Muscle layer of duodenum (tissue), 2 donors: Measurements from ENCODE around the gene ARL4C.

Experiments
- H3K27ac ChIP-seq: one replicate; pipeline ENCODE4 v1.7.0; 2013; ENCODE audit warnings: mild to moderate bottlenecking, low read length
- H3K27me3 ChIP-seq: one replicate; pipeline ENCODE4 v1.7.0; 2013; ENCODE audit warnings: low read depth, mild to moderate bottlenecking, control low read depth, low read length
- H3K36me3 ChIP-seq, 2 donors: one replicate each; pipeline ENCODE4 v1.7.0; 2013; ENCODE audit warnings: low read length in 2 of 2, control low read depth in 1 of 2, mild to moderate bottlenecking in 1 of 2; ENCODE audit not compliant: insufficient read depth in 2 of 2, control insufficient read depth in 1 of 2
- H3K4me1 ChIP-seq, 2 donors: one replicate each; pipeline ENCODE4 v1.7.0; 2013; ENCODE audit warnings: low read length in 2 of 2, mild to moderate bottlenecking in 2 of 2, control low read depth in 1 of 2, moderate library complexity in 1 of 2; ENCODE audit not compliant: insufficient read depth in 2 of 2, control insufficient read depth in 1 of 2
- H3K4me3 ChIP-seq, 2 donors: one replicate each; pipeline ENCODE4 v1.7.0; 2013; ENCODE audit warnings: low read length in 2 of 2, low read depth in 1 of 2, mild to moderate bottlenecking in 1 of 2
- H3K9me3 ChIP-seq, 2 donors: one replicate each; pipeline ENCODE4 v1.7.0; 2013; ENCODE audit warnings: low read length in 2 of 2, control low read depth in 1 of 2, mild to moderate bottlenecking in 1 of 2; ENCODE audit not compliant: control insufficient read depth in 1 of 2
- donor health status: healthy.

ARL4C gene

GRCh38 chr2:234488486-234488885 is 8.4 kb downstream of the ARL4C start:
- H3K4me3 ChIP-seq: no peak overlapping the region
- H3K27me3 ChIP-seq: peaks cover 4% of the 10 kb centered on the region
- no peaks in the 10 kb centered on the region for H3K4me1 ChIP-seq
- H3K36me3 ChIP-seq: no peaks in the 10 kb centered on the region
- no peaks in the 10 kb centered on the region for H3K9me3 ChIP-seq
- H3K27ac ChIP-seq: no peak overlapping the region

DNA sequence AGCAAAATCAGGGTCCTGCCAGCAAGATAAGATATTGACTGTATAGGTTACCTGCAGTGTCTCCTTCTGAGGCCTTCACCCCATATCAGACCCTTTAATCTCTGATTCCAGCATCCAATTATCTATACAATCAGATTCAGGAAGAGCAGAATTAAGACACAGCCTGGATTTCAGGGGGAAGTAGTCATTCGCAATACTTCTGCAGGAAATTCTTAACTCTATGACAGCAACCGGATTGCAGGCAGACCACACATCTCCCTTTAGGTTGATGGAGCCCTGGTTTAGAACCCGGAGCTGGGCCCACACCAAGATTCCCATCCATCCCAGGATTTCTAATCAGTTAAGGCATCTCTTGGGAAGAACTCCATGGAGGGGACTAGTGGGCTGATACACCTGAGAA is 9.5 kb downstream of the ARL4C start:
- Histone ChIP-seq H3K36me3 (no peaks in the 10 kb centered on the region), H3K27me3 (no peaks in the 10 kb centered on the region), H3K9me3 (no peaks in the 10 kb centered on the region), H3K27ac (no peak overlapping the region), H3K4me1 (no peaks in the 10 kb centered on the region), H3K4me3 (no peak overlapping the region)

DNA sequence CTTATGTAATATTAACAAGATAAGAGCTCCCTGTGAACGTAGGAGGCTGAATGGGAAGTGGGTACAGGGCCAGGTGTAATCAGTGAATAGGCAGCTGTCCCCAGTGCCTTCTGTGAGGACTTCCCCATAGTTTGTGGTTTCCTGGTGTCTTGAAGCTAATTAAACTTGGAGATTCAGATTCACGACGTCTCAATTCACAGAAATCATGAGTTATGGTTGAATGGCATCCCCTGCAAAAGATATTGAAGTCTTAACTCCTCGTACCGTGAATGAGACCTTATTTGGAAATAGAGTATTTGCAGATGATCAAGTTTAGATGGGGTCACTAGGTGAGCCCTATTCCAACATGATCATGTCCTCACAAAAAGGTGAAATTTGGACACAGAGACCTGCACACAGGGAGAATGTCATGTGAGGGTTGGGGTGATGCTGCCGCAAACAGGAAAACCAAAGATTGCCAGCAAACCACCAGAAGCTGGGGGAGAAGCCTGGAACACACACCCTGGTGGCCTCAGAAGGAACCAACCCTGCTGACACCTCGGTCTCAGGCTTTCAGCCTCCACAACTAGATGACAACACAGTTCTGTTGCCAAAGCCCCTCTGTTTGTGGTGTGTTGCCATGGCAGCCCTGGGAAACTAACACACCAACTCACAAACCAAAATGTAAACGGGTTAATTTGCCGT is 13.2 kb downstream of the ARL4C start:
- no peaks in the 10 kb centered on the region for H3K9me3 ChIP-seq
- H3K27ac ChIP-seq: no peak overlapping the region
- no peaks in the 10 kb centered on the region for H3K27me3 ChIP-seq
- no peak overlapping the region for H3K4me3 ChIP-seq
- H3K4me1 ChIP-seq: no peaks in the 10 kb centered on the region
- no peaks in the 10 kb centered on the region for H3K36me3 ChIP-seq

- no peaks in the 10 kb centered on the region for H3K36me3 ChIP-seq
- no peak overlapping the region for H3K27ac ChIP-seq
- no peak overlapping the region for H3K4me3 ChIP-seq
- no peaks in the 10 kb centered on the region for H3K9me3 ChIP-seq
- H3K27me3 ChIP-seq: no peaks in the 10 kb centered on the region
- H3K4me1 ChIP-seq: no peaks in the 10 kb centered on the region
Observed at GRCh38 chr2:234481301-234481700, 15.6 kb downstream of the ARL4C start.

DNA sequence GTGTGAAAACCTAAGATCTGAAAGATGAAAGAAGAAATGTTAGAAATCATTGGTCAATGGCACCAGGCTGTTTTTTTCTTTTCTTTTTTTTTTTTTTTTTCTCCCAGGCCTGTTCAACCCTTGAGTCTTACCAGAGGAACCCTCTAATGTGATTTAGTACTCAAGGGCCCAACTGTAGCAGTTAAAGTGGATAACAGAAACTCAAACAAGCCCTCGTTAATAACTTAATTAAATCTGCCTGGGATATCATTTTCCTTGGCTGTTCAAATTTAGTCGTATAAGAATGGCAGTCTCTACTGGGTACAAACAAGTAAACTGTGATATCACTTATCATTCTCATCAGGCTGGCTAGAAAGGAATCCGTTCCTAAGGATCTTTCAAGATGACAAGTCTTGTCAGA is 16.5 kb downstream of the ARL4C start:
- Histone ChIP-seq H3K27ac (no peak overlapping the region), H3K4me1 (no peaks in the 10 kb centered on the region), H3K9me3 (no peaks in the 10 kb centered on the region), H3K27me3 (no peaks in the 10 kb centered on the region), H3K4me3 (no peak overlapping the region), H3K36me3 (no peaks in the 10 kb centered on the region)

DNA sequence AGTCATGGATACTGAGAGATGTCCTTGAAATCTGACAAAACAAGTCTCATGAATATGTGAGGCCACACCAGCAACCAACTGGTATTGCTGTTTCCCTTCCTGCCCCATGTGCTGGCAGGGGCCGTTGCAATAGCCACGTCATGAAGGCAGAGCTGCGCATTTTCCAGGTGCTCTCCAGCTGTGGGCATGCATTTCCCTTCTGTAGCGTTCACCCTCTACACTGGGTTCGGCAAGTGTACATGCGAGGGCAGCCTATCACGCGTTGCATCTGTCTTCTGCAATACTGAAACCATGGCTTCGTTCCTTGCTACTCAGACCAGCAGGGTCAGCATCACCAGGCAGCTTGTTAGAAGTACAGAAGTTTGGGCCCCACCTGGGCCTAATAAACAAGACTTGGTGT is 17.4 kb downstream of the ARL4C start:
- no peaks in the 10 kb centered on the region for H3K9me3 ChIP-seq
- H3K4me3 ChIP-seq: no peak overlapping the region
- no peaks in the 10 kb centered on the region for H3K4me1 ChIP-seq
- H3K36me3 ChIP-seq: no peaks in the 10 kb centered on the region
- no peak overlapping the region for H3K27ac ChIP-seq
- H3K27me3 ChIP-seq: no peaks in the 10 kb centered on the region

- H3K4me1 ChIP-seq: no peaks in the 10 kb centered on the region
- no peaks in the 10 kb centered on the region for H3K27me3 ChIP-seq
- no peak overlapping the region for H3K27ac ChIP-seq
- H3K9me3 ChIP-seq: no peaks in the 10 kb centered on the region
- H3K4me3 ChIP-seq: no peak overlapping the region
- no peaks in the 10 kb centered on the region for H3K36me3 ChIP-seq
Observed at GRCh38 chr2:234478121-234478858, 18.6 kb downstream of the ARL4C start.

- no peak overlapping the region for H3K27ac ChIP-seq
- no peaks in the 10 kb centered on the region for H3K36me3 ChIP-seq
- H3K27me3 ChIP-seq: no peaks in the 10 kb centered on the region
- no peaks in the 10 kb centered on the region for H3K9me3 ChIP-seq
- H3K4me3 ChIP-seq: no peak overlapping the region
- H3K4me1 ChIP-seq: no peaks in the 10 kb centered on the region
Observed at GRCh38 chr2:234476766-234477165, 20.1 kb downstream of the ARL4C start.

DNA sequence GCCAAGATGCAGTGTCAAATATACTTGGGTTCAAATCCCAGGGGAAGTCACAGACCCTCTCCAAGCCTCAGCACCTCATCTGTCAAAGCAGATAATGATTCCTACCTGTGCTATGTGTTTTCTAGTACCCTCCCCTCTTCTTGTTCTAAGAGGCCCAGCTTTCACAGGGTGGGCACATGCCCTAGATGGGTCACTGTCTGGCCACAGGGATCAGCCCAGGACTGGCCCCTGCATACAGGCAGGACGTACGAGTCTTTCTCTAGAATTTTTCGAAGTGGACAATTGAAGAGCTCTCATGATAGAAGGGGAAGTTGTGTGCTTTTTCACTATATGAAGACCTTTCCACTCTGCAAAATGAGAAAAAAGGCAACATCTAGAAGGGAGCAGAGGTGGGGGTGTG is 22.2 kb downstream of the ARL4C start:
- H3K27me3 ChIP-seq: no peaks in the 10 kb centered on the region
- H3K4me1 ChIP-seq: no peaks in the 10 kb centered on the region
- H3K36me3 ChIP-seq: no peaks in the 10 kb centered on the region
- no peaks in the 10 kb centered on the region for H3K9me3 ChIP-seq
- no peak overlapping the region for H3K27ac ChIP-seq
- no peak overlapping the region for H3K4me3 ChIP-seq

GRCh38 chr2:234472155-234472554 is 24.7 kb downstream of the ARL4C start:
- Histone ChIP-seq H3K9me3 (no peaks in the 10 kb centered on the region), H3K4me1 (no peaks in the 10 kb centered on the region), H3K27me3 (no peaks in the 10 kb centered on the region), H3K4me3 (no peak overlapping the region), H3K36me3 (no peaks in the 10 kb centered on the region), H3K27ac (no peak overlapping the region)

- no peak overlapping the region for H3K4me3 ChIP-seq
- no peaks in the 10 kb centered on the region for H3K36me3 ChIP-seq
- H3K4me1 ChIP-seq: no peaks in the 10 kb centered on the region
- H3K27me3 ChIP-seq: no peaks in the 10 kb centered on the region
- H3K9me3 ChIP-seq: no peaks in the 10 kb centered on the region
- no peak overlapping the region for H3K27ac ChIP-seq
Observed at GRCh38 chr2:234469972-234470371, 26.9 kb downstream of the ARL4C start.
